ENCODE data around the gene CCDC148.
"Not testable (repeated sequence)": the region's sequence is repeated elsewhere in the genome, so short reads cannot be mapped to it uniquely, and the experiment has no call there.

Gene CCDC148

DNA sequence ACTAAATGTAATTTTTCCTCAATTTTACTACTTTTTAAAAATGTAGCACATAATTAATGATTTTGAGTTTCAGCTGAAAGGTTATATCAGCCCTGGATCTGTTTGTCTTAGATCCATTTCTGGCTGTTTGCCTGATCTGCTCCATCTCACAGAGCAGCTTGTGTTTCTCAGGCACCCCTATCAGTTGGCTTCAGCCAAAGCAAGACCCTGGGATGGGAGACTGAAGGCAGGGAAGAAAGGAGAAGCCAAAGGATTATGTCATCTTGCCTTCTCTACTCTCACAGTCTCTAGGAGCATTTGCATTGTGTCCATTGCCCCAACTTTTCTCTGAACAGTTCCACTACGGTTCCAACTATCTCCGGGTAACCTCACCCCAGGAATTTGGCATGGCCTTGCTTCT lies 110.5 kb downstream of the CCDC148 start:
- no peak for DNase-seq

- DNase-seq, result no peak
These were observed 117.0 kb downstream of the CCDC148 start for GRCh38 chr2:158339513-158339912.

GRCh38 chr2:158337018-158337417 lies 119.5 kb downstream of the CCDC148 start:
- DNase-seq, result no peak

DNA sequence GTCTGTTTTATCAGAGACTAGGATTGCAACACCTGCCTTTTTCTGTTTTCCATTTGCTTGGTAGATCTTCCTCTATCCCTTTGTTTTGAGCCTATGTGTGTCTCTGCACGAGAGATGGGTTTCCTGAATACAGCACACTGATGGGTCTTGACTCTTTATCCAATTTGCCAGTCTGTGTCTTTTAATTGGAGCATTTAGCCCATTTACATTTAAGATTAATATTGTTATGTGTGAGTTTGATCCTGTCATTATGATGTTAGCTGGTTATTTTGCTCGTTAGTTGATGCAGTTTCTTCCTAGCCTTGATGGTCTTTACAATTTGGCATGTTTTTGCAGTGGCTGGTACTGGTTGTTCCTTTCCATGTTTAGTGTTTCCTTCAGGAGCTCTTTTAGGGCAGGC lies 124.8 kb downstream of the CCDC148 start:
- not testable (repeated sequence) for DNase-seq

DNA sequence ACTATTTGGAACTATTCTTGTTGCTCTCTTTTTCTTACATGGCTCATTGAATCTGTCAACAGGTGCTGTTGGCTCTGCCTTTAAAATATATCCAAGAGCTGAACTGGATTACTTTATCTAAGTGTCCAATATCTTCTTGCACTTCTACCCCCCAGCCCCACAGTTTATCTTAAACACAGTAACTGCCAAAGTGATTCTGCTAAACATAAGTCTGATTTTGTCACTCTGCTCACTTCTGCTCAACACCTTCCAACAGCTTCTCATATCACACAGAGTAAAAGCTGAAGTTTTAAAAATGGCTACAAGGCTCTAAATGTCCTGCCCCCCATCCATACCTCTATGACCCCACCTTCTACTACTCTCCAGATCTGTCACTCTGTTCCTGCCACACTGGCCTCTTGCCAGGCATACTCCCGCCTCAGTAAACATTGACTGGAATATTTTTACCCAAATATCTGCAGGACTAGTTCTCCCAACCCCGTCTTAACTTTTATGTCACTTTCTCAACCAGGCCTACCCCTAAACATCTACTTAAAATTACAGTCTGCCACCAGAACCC lies 130.7 kb downstream of the CCDC148 start:
- no peak for DNase-seq

DNA sequence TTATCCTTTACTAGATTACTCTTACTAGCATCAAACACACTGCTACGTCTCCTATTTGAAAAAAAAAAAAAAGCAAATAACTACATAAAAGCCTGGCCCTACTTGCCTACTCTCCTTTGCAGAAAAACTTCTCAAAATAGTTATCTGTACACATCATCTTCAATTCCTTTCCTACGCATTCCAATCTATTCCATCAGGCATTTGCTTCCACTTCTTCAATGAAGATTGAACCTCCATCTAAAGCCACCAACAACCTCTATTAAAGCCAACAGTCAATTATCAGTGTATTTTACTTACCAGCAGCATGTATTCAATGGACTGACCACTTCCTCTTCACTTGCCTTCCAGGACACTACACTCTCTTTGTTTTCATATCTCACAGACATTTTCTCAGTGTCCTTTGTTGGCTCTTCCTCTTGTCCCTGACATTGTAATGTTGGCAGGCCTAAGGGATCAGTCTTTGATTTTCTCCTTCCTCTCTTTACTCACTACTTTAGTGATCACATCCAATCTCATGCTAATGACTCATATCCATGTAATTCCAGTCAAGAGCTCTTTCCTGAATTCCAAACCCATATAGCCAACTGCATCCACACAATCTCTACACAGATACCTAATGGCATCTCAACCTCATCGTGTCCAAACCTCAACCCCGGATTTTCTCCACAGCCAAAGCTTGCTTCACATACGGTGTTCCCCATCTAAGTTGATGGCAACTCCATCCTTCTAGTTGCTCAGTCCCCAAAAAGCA lies 131.3 kb downstream of the CCDC148 start:
- DNase-seq, result no peak

DNA sequence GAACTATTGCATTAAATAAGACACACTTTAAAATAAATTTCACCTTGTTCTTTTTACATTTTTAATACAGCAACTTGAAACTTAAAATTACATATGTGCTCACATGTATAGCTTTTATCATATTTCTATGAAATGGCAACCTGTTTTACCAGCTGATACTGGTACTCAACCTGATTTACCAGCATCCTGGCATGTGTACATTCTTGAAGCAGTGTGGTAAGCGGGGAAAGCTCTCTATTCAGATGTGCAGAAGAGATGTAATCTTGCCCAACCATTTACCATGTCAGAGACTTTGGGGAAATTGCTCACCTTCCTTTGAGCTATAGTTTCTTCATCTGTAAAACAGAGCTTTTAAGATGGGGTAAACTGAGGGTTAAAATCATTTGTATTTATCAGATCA lies 133.2 kb downstream of the CCDC148 start:
- DNase-seq, result no peak

GRCh38 chr2:158321264-158321663 lies 135.3 kb downstream of the CCDC148 start:
- DNase-seq, result no peak

DNA sequence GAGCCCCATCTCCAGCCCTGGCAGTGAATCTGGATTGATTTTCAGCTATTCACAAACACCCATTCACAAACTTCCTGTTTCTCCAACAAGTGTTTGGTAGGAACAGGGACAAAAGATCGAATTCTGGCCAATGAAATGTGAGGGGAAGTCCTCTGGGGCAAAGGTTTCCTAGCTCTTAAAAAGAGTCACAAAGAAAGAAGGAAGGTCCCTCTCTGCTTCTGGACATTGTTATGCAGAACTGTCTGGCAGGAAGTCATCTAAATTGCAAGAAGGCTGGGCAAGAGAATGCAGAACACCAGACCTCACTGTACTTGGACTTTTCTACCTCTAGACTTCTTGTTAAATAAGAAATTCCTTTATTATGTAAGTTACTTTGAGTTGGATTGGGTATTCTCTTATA lies 137.3 kb downstream of the CCDC148 start:
- peak; percentile 19 for DNase-seq

- no peak for DNase-seq
These were observed 138.9 kb downstream of the CCDC148 start for GRCh38 chr2:158317642-158318041.

DNA sequence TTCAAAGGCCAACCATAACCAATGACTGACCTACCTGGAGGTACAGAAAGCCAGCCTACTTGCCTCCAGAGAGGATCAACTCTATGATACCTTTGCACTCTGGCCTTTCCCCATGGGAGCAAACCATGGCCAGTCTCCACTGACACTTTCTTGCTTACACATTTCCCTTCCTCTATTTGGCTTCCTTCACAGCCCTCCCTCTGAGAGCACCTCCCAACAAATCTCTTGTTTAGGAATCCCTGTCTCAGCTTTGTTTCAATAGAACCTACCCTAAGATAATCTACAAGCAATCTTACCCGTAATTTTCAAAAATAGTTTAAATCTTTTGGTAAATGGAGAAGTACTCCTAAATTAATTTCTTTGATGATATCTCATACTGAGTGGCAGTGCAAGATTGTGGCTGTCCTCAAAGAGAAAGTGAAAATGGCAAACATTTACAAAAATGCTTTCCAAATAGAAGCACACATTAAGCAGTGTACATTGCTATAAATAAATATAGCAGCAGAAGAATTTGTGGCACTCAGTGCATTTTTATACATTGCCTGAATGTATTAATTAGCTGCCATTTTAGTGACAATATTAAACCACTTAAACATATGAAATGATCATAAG lies 140.6 kb downstream of the CCDC148 start:
- DNase-seq, result no peak

- peak; percentile 15 for DNase-seq
These were observed 141.6 kb downstream of the CCDC148 start for GRCh38 chr2:158315000-158315399.

DNA sequence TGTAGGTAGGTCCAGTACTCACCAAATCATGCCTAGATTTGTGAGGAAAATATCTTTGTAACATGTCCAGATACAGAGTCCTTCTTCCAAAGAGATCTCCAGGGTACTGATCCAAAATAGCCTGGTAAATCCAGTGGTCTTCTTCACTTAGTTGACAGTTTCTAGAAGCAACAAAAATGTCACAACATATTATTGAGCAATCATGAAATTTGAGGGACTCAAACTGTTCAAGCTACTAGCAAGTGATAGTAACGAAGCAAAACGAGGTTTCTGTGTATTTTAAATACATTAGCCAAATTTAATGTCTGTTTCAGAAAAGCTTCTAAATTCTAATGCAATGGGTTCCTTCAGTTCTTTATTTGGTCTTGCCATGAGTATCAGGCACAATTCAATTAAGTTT lies 142.8 kb downstream of the CCDC148 start:
- DNase-seq, result no peak

DNA sequence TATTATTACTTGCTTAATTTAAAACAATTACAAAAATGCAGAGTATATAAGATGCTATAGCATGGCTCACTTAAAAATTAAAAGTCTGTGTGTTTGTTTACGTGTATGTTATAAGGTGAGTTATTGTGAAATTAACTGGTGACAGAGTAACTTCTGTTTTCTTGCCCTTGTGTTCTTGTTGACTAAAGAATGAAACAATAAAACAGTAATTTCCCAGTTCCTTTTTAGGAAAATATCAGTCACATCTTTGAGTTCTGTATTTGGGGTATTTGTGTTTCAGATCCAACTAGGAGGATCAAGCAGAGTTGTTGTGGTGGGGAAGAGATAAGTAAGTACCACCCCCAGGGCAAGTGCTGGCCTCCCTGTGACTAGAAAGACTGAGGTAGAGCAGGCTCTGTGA lies 143.6 kb downstream of the CCDC148 start:
- DNase-seq, result no peak

DNA sequence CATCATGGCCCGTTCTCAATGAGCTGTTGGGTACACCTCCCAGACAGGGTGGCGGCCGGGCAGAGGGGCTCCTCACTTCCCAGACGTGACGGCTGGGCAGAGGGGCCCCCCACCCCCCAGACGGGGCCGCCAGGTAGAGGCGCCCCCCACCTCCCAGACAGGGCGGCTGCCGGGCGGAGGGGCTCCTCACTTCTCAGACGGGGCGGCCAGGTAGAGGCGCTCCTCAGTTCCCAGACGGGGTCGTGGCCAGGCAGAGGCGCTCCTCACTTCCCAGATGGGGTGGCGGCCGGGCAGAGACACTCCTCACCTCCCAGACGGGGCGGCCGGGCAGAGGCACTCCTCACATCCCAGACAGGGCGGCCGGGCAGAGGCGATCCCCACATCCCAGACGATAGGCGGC lies 146.1 kb downstream of the CCDC148 start:
- DNase-seq, result not testable (repeated sequence)

GRCh38 chr2:158305501-158305900 lies 151.1 kb downstream of the CCDC148 start:
- DNase-seq, result no peak

- DNase-seq, result no peak
These were observed 156.2 kb downstream of the CCDC148 start for GRCh38 chr2:158300394-158300793.

DNA sequence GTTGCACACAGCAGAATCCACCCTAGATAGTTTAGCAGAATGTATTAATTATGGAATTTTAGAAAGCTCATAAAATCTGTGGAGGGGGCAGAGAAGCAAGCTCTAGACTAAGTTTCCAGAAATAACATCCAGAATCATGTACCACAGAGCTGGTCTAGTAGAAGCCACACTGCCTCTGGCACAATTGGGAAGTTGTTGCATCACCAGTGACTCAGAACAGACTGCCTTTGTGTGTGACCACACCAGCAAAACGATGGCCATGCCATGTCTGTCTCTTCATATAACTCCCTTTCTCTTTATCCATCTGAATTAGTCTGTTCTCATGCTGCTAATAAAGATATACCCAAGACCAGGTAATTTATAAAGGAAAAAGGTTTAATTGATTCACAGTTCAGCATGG lies 158.9 kb downstream of the CCDC148 start:
- DNase-seq, result no peak

DNA sequence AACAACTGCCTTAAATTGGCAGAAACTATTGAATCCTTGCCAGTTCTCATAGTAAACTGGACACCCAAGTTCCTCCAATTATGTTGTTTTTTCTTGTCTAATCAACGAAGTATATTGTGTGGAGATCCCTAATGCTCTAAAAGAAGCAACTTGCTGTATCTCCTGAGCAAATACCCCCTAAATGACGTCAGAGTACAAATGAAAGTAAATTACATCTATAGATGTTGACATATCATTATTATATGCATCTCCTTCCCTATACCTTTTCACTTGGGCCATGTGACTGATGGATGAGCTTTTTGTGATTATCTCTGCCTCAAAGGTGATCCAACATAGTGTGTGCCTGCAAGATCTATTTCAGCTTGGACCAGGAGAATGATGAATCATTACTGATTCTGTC lies 159.4 kb downstream of the CCDC148 start:
- no peak for DNase-seq

GRCh38 chr2:158293722-158294121 lies 162.8 kb downstream of the CCDC148 start:
- no peak for DNase-seq

DNA sequence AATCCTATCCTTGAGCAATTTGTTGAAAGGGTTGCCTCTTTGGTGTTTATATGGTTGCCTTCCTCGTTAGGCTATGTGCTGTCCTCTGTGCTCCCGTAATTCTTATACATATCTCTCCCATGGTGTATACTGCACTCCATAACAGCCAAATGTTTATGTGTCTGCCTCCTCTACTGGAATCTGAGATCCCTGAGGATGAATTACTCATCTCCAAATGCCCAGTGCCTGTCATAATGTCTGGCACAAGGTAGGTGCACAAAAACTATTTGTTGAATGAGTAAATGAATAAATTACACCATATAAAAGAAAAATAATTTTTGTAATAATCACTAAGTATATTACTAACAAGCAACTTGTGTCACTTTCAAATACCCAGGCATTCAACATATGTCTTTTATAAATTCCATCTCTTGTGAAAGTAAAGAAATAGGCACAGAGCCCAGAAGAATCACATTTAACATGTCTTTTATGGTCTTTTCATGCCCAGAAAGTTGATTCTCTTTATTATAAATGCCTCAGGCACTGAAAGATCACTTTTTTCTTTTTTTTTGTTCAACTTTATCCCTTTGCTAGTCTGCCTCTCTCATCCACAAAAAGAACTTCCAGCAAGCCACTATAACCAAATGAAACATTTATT lies 164.9 kb downstream of the CCDC148 start:
- no peak for DNase-seq

GRCh38 chr2:158290225-158290624 lies 166.3 kb downstream of the CCDC148 start:
- DNase-seq, result no peak

- no peak for DNase-seq
These were observed 179.7 kb downstream of the CCDC148 start for GRCh38 chr2:158276619-158277471.
